Measurements from ENCODE around the gene HPSE2.
"Not testable (repeated sequence)": the region's sequence is repeated elsewhere in the genome, so short reads cannot be mapped to it uniquely, and the experiment has no call there.

HPSE2 gene

GRCh38 chr10:99161165-99161564, 74.5 kb downstream of the HPSE2 start:
- no peak for DNase-seq (ENCODE audit: low spot score)

DNA sequence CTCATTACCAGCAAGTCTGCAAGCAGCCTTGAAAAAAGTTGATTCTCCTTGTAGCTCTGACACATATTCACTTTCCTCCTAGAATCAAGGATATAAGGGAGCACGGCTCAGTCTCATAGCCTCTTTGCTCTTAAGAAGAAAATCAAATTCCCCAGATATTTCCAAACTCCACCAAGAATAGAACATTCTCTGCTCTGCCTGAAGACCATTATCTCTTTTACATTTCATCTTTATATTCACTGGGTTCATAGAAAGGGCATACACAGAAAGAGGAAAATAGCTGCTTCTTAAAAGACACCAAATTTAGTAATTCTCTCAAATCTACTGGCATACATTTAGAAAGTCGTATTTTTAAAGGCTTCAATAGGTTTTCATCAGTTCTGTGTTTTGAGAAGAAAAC, 92.0 kb downstream of the HPSE2 start:
- no peak for DNase-seq (ENCODE audit: low spot score)

GRCh38 chr10:99143011-99143410, 92.6 kb downstream of the HPSE2 start:
- no peak for DNase-seq (ENCODE audit: low spot score)

DNA sequence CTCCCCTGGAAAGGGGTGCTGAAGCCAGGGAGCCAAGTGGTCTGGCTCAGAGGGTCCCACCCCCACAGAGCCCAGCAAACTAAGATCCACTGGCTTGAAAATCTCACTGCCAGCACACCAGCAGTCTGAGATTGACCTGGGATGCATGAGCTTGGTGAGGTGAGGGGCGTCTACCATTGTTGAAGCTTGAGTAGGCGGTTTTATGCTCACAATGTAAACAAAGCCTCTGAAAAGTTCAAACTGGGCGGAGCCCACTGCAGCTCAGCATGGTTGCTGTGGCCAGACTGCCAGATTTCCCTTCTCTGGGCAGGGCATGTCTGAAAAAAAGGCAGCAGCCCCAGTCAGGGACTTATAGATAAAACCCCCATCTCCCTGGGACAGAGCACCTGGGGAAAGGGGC, 102.8 kb downstream of the HPSE2 start:
- not testable (repeated sequence) for DNase-seq (ENCODE audit: low spot score)

DNA sequence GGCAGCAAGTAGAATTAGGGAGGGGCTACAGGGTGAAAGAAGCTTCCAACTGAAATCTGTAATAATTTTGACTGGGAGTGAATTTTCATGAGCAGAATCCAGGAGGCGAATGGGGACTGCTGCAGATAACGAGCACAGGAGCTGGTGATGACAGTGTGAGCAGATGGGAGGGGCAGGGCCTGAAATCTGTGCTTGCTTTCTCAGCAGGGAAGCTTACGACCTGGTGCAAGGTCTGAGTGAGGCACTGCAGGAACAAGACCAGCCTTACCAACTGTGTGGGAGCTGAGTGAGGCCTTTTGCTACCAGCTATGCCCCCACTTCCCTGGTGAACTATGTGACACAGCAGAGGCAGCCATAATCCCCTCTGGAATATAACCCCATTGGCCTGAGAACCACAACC, 109.8 kb downstream of the HPSE2 start:
- no peak for DNase-seq (ENCODE audit: low spot score)

DNA sequence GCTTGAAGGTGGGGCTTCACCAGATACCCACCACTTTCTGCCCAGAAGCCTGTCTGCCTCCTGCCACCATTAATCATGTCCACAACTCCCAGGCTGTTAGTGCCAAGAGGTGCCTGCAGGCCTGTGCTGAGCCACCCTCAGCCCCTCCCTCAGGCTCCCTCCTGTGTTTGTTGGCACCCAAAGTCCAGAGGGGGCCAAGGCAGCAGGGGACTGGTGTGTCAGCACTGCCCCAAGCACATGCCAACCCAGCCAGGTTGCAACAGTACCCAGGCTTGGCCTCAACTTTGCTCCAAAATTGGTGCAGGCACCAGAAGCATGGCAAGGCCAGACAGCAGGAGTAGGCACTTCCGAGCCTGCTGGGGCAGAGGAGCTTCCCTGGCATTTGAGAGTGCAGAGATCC, 111.3 kb downstream of the HPSE2 start:
- DNase-seq (ENCODE audit: low spot score): no peak

DNA sequence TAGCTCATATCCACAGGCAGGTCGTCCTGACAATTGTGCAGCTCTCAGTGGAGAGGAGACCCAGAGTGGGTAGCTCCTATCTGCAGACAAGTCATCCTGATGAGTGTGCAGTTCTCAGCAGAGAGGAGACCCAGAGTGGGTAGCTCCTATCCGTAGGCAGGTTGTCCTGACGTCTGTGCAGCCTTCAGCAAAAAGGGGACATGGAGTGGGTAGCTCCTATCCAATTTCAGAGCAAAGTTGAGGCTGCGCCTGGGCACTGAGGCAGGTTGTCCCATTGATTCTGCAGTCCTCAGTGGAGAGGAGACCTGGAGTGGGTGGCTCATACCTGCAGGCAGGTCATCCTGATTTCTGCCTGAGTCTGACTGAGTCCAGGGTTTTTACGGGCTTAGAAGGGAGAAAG, 111.8 kb downstream of the HPSE2 start:
- DNase-seq (ENCODE audit: low spot score): no peak

GRCh38 chr10:99123336-99123735, 112.3 kb downstream of the HPSE2 start:
- no peak for DNase-seq (ENCODE audit: low spot score)

DNA sequence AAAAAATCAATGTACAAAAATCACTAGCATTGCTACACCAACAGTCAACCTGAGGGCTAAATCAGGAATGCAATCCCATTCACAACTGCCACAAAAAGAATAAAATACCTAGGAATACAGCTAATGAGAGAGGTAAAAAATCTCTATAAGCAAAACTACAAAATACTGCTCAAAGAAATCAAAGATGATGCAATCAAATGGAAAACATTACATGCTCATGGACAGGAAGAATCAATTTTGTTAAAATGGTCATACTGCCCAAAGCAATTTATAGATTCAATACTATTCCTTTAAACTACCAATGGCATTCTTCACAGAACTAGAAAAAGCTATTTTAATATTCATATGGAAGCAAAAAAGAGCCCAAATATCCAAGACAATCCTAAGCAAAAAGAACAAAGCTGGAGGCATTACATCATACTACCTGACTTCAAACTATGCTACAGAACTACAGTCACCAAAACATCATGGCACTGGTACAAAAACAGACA, 116.3 kb downstream of the HPSE2 start:
- no peak for DNase-seq (ENCODE audit: low spot score)

DNA sequence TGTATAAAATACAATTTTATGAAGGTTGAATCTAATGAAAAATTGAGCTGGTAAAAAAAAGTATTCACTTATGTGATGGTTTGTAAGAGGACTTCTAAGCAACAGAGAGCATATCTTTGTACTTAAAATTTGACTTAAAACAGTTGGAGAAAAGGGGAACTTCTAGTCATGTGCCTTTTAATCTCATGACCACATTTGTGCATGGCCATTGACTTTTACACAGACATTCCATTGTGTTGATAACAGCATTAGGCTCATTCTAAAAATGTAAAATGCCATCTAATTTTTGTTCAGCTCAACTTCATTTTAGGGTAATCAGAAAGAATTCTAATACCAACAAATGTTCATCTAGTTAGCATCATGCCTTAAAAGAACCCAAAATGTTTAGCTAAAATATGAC, 119.9 kb downstream of the HPSE2 start:
- no peak for DNase-seq (ENCODE audit: low spot score)

DNA sequence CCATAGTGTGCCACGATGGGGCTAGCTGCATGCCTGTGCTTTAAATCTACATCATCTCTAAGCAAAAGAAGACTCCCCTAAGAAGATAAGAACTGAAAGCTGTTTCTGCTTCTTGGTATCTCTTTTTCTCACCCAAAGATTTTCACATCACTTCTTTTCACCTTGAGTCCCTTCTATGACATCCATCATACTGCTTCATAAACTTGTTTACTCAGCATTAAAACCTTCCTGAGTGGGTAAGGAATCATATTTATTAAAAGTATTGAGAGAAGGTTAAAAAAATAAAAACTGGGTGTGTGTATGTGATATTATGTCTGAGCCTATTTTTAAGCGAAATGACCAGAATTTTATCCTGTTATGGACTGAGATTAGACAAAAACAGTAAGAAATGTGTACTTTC, 150.3 kb downstream of the HPSE2 start:
- DNase-seq (ENCODE audit: low spot score): no peak

DNA sequence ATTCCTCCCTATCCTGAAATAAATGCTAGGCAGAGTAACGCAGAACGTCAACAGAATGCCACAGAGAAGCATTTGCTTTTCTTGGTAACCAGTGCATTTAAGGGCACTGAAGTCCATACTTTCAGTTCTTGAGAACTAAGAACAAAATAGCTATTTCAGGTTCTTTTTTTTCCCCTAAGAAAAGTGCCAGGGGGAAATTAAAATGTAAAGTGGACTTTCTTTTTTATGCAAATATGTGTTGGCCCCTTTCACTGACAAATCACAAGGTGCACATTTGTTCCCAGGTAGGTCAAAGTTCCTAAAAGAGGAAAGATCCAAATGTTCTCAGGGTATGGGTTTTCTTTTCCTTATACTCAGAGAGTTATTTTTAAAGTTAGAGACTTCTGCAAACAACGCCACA, 151.5 kb downstream of the HPSE2 start:
- no peak for DNase-seq (ENCODE audit: low spot score)

- no peak for DNase-seq (ENCODE audit: low spot score)
Measured at GRCh38 chr10:99080275-99080945, 155.2 kb downstream of the HPSE2 start.

GRCh38 chr10:99062591-99062990, 173.1 kb downstream of the HPSE2 start:
- no peak for DNase-seq (ENCODE audit: low spot score)

GRCh38 chr10:99058762-99059161, 176.9 kb downstream of the HPSE2 start:
- DNase-seq (ENCODE audit: low spot score): no peak

GRCh38 chr10:99057936-99058690, 177.5 kb downstream of the HPSE2 start:
- no peak for DNase-seq (ENCODE audit: low spot score)

DNA sequence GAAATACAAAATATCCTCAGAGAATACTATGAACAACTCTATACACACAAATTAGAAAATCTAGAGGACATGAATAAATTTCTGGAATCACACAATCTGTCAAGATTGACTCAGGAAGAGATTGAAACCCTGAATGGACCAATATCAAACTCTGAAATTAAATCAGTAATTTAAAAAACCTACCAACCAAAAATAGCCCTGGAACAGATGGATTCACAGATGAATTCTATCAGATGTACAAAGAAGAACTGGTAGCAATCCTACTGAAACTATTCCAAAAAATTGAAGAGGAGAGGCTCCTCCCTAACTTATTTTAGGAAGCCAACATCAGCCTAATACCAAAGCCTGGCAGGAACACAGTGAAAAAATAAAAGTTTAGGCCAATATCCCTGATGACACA, 190.0 kb downstream of the HPSE2 start:
- DNase-seq (ENCODE audit: low spot score): no peak

- no peak for DNase-seq (ENCODE audit: low spot score)
Measured at GRCh38 chr10:99042051-99042771, 193.4 kb downstream of the HPSE2 start.

- DNase-seq (ENCODE audit: low spot score): no peak
Measured at GRCh38 chr10:99041468-99041867, 194.2 kb downstream of the HPSE2 start.

DNA sequence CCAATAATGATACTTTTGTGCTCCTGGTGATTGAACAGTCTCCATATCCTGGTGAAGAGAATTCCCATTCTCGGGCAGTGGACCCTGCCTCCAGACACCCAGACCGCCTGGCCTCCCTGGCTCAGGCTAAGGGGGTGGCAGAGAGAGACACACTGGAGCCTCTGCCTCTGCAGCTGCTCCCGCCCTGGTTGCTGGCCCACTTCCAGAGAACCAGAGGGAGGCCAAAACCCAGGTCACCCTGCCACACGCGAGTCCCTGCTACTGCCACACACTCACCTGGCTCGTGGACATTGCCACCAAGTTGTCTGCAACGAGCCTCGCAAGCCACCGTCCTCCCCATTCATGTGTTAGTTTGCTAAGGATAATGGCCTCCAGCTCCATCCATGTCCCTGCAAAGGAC, 221.8 kb downstream of the HPSE2 start:
- no peak for DNase-seq (ENCODE audit: low spot score)

DNA sequence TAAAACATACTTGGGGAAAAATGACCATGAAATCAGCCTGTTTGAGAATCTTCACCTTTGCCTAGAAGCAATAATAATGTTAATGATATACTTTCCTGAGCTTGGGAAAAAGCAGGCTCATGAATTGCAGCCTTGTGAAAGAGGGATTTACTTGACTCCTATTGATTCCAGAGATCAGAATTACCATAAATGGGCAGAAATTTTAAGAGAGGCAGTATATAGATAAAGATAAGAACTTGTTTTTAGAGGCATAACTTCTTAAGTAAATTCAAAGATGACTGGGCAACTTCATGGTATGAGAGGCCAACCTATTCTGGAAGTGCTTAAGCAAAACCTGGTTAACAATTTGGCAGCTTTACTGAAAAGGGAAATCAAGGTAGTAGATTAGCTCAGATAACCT, 225.4 kb downstream of the HPSE2 start:
- no peak for DNase-seq (ENCODE audit: low spot score)

GRCh38 chr10:99008054-99008453, 227.6 kb downstream of the HPSE2 start:
- no peak for DNase-seq (ENCODE audit: low spot score)

DNA sequence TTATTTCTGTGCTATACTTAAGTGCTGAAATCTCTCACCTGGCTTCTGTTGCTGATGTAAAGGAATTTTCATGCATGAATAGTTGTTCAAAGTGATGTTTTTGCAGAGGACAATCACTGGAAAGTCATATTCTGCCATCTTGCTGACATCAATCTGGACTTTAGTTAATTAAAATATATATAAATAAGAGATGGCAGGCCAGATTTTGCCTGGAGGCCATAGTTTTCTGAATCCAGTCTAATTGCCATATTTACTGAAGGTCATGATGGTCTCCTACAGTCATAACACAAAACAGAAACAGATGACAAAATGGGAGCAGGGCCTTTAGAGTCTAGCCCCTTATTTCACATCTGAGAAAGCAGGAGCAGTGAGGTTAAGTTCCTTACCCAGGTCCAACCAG, 228.2 kb downstream of the HPSE2 start:
- no peak for DNase-seq (ENCODE audit: low spot score)
